GM18517 (cell line): ENCODE data around the gene MRPL38.
"Not testable (repeated sequence)": the region's sequence is repeated elsewhere in the genome, so short reads cannot be mapped to it uniquely, and the experiment has no call there.

Source experiments
- ATAC-seq: cut with Tn5 transposase; IDR thresholded peaks from one replicate; pipeline ENCODE4 v1.9.1; 2021; ENCODE audit warnings: mild to moderate bottlenecking, moderate library complexity; ENCODE audit not compliant: unreplicated experiment

MRPL38 gene

GRCh38 chr17:75897160-75898019, 7.3 kb downstream of the MRPL38 start:
- no peak for ATAC-seq

DNA sequence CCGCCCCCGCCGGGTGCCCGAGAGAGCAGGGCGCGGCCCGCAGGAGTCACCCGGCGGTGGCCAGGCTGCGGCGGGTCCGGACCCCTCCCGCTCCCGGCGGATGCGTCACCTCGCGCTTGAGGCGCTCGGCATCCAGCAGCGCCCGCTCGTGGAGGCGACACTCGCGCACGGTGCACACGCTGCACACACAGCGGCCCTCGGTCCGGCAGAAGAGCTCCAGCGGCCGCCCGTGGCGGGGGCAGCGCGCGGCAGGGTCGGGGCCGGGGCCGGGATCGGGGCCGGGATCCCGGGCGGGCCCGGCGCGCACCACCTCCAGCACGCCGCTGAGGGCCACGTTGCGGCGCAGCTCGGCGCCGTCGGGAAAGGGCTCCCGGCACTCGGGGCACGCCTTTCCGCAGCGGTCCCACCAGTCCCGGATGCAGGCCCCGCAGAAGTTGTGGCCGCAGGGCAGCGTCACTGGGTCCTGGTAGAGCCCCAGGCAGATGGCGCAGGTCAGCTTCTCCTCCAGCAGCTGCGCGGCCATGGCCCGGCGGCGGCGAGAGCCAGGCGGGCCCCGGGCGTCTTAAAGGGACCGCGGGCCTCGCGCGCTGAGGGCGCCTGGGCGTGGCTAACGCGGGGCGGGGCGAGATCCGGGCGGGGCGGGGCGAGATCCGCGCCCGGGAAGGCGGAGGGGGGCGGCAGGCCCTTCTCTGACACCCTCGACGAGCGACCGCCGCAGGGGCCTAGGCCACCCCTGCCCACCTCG, 8.1 kb downstream of the MRPL38 start, which contains the start of gene TRIM65:
TSS of gene TRIM65 (minus strand) at position 537 of the 745 bp plus-strand sequence. CDS start at position 523, 14 bp downstream.
- ATAC-seq = no peak

GRCh38 chr17:75895370-75896155, 9.1 kb downstream of the MRPL38 start:
- ATAC-seq = no peak

DNA sequence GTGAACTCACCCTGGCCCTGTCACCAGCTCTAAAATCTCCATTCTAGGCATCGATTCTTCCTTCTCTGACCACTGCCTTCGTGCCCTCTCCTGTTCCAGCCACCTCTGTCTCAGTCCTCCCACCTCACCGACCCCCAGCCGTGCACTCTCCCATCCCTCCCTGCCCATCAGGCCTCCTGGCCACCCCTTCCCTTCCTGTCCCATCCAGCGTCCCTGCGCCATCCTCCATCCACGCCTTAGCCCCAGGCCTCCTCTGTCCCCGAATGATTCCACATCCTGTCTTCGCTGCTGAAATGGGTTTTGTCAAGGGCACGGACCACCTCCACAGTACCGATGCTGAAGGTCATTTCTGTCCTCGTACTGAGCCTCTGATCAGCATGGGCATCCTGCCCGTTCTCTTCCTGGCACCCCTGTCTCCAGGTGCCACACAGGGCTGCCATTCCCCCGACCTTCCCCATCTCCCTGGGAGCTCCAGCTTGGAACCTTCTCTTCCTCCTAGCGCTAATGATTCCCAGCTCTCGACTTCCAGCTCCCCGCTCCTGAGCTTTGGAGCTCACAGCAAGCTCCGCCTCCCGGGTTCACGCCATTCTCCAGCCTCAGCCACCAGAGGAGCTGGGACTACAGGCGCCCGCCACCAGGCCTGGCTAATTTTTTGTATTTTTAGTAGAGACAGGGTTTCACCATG, 10.5 kb downstream of the MRPL38 start:
- ATAC-seq = no peak

- no peak for ATAC-seq
Observed at GRCh38 chr17:75893305-75894048, 11.2 kb downstream of the MRPL38 start.

DNA sequence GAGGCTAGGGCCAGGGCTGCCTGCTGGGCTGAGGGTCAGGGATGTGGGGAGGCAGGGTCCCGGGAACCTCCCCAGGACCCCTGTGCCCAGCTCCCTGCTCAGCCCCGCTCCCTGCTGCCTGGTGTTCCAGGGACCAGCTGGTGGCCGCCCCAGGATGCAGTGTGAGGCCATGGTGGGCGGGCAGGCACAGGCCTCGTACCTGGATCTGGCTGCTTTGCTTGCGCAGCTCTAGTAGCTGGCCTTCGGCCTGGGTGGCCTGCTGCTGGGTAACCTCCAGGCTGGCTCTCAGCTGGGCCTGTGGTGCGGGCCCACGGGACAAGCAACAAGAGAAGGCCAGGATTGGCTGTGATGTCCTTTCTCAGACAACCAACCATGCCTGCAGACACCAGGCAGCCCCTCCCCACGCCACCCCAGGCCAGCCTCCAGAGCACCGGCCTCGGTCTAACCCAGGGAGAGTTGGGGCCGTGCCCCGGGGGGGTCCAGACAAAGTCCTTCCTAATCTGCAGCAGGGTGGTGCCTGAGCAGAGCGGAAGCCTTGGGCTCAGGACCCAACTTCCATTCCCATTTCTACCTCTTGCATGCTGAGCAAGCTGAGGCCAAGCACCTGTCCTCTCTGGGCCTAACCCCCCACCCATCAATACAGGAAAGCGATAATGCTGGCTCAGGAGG, 12.0 kb downstream of the MRPL38 start:
- ATAC-seq = no peak

GRCh38 chr17:75891605-75892555, 12.8 kb downstream of the MRPL38 start:
- ATAC-seq = no peak

GRCh38 chr17:75891022-75891604, 13.6 kb downstream of the MRPL38 start:
- no peak for ATAC-seq

DNA sequence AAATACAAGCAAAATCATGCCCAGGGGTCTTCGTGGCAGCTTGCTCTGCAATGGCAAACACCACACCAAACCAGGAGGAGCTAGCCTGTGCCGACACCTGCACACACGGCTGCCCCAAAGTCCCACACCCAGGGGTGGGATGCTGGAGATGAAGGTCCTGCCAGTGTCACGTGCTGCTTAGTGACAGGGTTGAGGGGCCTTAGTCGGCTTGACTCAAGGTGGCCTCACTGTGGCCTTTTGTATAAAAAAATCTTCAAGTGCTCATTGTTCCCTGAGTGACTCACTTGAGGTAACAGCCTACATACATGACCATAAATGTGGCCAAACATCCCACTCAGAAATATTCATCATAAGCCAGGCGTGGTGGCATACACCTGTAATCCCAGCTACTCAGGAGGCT, 15.2 kb downstream of the MRPL38 start:
- no peak for ATAC-seq

GRCh38 chr17:75888484-75888883, 16.2 kb downstream of the MRPL38 start:
- ATAC-seq = no peak

DNA sequence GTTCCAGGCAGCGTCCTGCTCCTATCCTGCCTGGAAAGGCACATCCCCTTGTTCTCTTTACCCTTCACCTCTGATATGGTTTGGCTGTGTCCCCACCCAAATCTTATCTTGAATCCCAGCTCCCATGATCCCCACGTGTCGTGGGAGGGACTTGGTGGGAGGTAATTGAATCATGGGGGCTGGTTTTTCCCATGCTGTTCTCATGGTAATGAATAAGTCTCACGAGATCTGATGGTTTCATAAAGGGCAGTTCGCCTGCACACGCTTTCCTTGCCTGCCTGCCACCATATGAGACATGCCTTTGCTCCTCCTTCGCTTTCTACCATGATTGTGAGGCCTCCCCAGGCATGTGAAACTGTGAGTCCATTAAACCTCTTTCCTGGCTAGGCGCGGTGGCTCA, 18.8 kb downstream of the MRPL38 start:
- not testable (repeated sequence) for ATAC-seq

DNA sequence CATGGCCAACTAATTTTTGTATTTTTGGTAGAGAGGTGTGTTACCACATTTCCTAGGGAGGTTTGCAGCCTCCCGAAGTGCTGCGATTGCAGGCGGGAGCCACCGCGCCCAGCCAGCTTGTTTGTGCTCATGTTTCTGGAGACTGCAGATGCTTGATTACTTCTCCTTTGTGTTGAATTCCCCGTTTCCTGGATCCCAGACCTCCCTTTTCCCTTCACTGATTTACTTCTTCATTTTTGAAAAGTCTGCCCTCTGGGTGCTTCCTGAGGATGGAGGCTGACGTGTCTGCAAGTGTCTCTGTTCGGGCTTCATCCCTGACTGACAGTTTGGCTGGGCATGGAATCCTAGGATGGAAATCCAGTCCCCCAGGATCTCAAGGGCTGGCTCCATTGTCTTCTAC, 19.3 kb downstream of the MRPL38 start:
- no peak for ATAC-seq

GRCh38 chr17:75881678-75882454, 22.8 kb downstream of the MRPL38 start:
- ATAC-seq = no peak

- no peak for ATAC-seq
Observed at GRCh38 chr17:75880266-75880665, 24.4 kb downstream of the MRPL38 start.

DNA sequence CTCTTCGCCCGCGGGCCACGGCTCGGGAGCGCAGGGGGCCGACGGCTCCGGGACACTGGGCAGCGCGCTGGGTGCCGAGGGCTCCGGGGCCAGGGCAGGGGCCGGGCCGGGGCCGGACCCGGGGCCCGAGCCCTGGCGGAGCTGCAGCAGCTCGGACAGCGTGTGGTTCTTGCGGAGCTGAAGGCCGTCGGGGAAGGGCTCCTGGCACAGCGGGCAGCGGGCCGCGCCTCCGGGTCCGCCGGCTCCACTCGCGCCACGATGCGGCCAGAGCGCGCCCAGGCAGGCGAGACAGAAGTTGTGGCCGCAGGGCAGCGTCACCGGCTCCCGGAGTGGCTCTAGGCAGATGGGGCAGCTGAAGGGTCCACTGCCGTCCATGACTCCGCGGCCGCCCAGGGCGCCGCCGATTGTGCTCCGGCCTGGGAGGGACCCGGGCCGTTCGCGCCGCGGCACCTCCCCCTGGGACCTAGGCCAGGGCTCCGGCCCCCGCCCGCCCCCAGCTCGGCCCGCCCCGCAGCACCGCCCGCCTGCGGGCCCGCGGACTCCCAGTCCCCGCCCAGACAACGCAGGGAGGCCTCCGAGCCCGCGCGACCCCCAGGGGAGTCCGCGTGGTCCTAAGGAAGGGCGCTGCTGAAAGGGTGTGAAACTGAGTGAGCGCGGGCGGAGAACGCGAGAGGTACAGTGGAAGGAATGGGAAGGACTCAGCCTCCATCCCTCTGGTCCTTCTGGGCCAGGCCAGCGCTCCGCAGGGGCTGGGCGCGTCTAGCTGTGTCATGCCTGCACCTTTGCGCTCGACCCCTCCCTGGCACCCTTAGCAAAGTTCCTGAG, 26.3 kb downstream of the MRPL38 start, which contains the start of gene TRIM47:
TSS of gene TRIM47 (minus strand) at position 408 of the 825 bp plus-strand sequence. CDS start at position 375, 33 bp downstream.
- ATAC-seq = no peak

- no peak for ATAC-seq
Observed at GRCh38 chr17:75877752-75878173, 26.9 kb downstream of the MRPL38 start.
